HG03460 (cell line): ENCODE data around the gene SMAD1.
"Not testable (repeated sequence)": the region's sequence is repeated elsewhere in the genome, so short reads cannot be mapped to it uniquely, and the experiment has no call there.

Experiments
- ATAC-seq: cut with Tn5 transposase; IDR thresholded peaks from one replicate; pipeline ENCODE4 v1.9.1; 2021; ENCODE audit not compliant: unreplicated experiment

Gene SMAD1

GRCh38 chr4:145525291-145525740 is 43.7 kb downstream of the SMAD1 start:
- ATAC-seq: no peak

- ATAC-seq: no peak
Measured at GRCh38 chr4:145527773-145528172, 46.1 kb downstream of the SMAD1 start.

GRCh38 chr4:145528601-145529000 is 46.9 kb downstream of the SMAD1 start:
- ATAC-seq: no peak

- no peak for ATAC-seq
Measured at GRCh38 chr4:145530189-145530588, 48.5 kb downstream of the SMAD1 start.

- ATAC-seq: no peak
Measured at GRCh38 chr4:145530662-145531061, 49.0 kb downstream of the SMAD1 start.

- no peak for ATAC-seq
Measured at GRCh38 chr4:145531223-145531622, 49.6 kb downstream of the SMAD1 start.

GRCh38 chr4:145531859-145532258 is 50.2 kb downstream of the SMAD1 start:
- no peak for ATAC-seq

GRCh38 chr4:145533001-145533400 is 51.3 kb downstream of the SMAD1 start:
- no peak for ATAC-seq

- ATAC-seq: not testable (repeated sequence)
Measured at GRCh38 chr4:145533415-145533814, 51.8 kb downstream of the SMAD1 start.

GRCh38 chr4:145533961-145534360 is 52.3 kb downstream of the SMAD1 start:
- ATAC-seq: no peak

GRCh38 chr4:145535202-145535601 is 53.5 kb downstream of the SMAD1 start:
- ATAC-seq: no peak

- ATAC-seq: no peak
Measured at GRCh38 chr4:145536044-145536443, 54.4 kb downstream of the SMAD1 start.

GRCh38 chr4:145538596-145538995 is 56.9 kb downstream of the SMAD1 start:
- ATAC-seq: no peak

GRCh38 chr4:145539671-145540070 is 58.0 kb downstream of the SMAD1 start:
- no peak for ATAC-seq

GRCh38 chr4:145540235-145540634 is 58.6 kb downstream of the SMAD1 start:
- no peak for ATAC-seq

GRCh38 chr4:145541346-145541745 is 59.7 kb downstream of the SMAD1 start:
- no peak for ATAC-seq

- no peak for ATAC-seq
Measured at GRCh38 chr4:145545031-145545430, 63.4 kb downstream of the SMAD1 start.

GRCh38 chr4:145545538-145546174 is 64.0 kb downstream of the SMAD1 start:
- no peak for ATAC-seq

- ATAC-seq: no peak
Measured at GRCh38 chr4:145546175-145546915, 64.7 kb downstream of the SMAD1 start.

GRCh38 chr4:145551660-145552059 is 70.0 kb downstream of the SMAD1 start:
- ATAC-seq: no peak

- ATAC-seq: peak; percentile 73
Measured at GRCh38 chr4:145552181-145552822, 70.6 kb downstream of the SMAD1 start.

GRCh38 chr4:145553375-145553774 is 71.7 kb downstream of the SMAD1 start:
- ATAC-seq: no peak
